Progenitor cell of endocrine pancreas (in vitro differentiated cells): ENCODE results near the gene STIMATE. TPM values are rescaled to one million over a fixed set of nuclear protein-coding genes. Genes with fewer than 3 reads are reported as not detected.
A peak's percentile ranks its signal among the peaks of the same experiment; 100 is the strongest.

Source experiments
- DNase-seq: peaks from one replicate; pipeline ENCODE4 v3.0.0; 2021; ENCODE audit warnings: low spot score; ENCODE audit not compliant: unreplicated experiment
- H3K27ac Mint-ChIP-seq: 2 replicates; pipeline ENCODE4 v1.8.0; 2021; ENCODE audit warnings: mild to moderate bottlenecking, moderate library complexity, mixed read lengths
- H3K27me3 Mint-ChIP-seq: 2 replicates; pipeline ENCODE4 v1.8.0; 2021; ENCODE audit warnings: mixed read lengths
- H3K36me3 Mint-ChIP-seq: 2 replicates; pipeline ENCODE4 v1.8.0; 2022; ENCODE audit warnings: mixed read lengths; ENCODE audit not compliant: insufficient read depth
- H3K4me1 Mint-ChIP-seq: 2 replicates; pipeline ENCODE4 v1.8.0; 2021; ENCODE audit warnings: low read depth, mixed read lengths
- H3K4me3 Mint-ChIP-seq: 2 replicates; pipeline ENCODE4 v1.8.0; 2021; ENCODE audit warnings: low read depth, mild to moderate bottlenecking, moderate library complexity, mixed read lengths
- H3K9me3 Mint-ChIP-seq: 2 replicates; pipeline ENCODE4 v1.8.0; 2021; ENCODE audit warnings: low read depth, mixed read lengths
- long read RNA-seq: library from polyadenylated mRNA; unstranded; transcript quantifications from one replicate; pipeline ENCODE4 v2.0.0, GENCODE V29; 2020
- total RNA-seq: library from RNA; stranded (reverse); gene quantifications from 2 replicates; pipeline ENCODE4 v1.2.1, GENCODE V29; 2021
- TF ChIP-seq, protein P1 (sequence below): fragments of 200-600 bp; sonication (generic); IDR thresholded peaks from one replicate; pipeline ENCODE4 v1.5.0; 2021; ENCODE audit warnings: antibody characterized with exemption, mild to moderate bottlenecking; ENCODE audit not compliant: unreplicated experiment

Gene STIMATE
- total RNA-seq, result 17.4 and 18.4 TPM in 2 replicates
- long read RNA-seq, partial matches to known transcripts, result 1 of 15 reads
- long read RNA-seq, other reads (novel, unspliced or antisense), result 14 of 15 reads

DNA sequence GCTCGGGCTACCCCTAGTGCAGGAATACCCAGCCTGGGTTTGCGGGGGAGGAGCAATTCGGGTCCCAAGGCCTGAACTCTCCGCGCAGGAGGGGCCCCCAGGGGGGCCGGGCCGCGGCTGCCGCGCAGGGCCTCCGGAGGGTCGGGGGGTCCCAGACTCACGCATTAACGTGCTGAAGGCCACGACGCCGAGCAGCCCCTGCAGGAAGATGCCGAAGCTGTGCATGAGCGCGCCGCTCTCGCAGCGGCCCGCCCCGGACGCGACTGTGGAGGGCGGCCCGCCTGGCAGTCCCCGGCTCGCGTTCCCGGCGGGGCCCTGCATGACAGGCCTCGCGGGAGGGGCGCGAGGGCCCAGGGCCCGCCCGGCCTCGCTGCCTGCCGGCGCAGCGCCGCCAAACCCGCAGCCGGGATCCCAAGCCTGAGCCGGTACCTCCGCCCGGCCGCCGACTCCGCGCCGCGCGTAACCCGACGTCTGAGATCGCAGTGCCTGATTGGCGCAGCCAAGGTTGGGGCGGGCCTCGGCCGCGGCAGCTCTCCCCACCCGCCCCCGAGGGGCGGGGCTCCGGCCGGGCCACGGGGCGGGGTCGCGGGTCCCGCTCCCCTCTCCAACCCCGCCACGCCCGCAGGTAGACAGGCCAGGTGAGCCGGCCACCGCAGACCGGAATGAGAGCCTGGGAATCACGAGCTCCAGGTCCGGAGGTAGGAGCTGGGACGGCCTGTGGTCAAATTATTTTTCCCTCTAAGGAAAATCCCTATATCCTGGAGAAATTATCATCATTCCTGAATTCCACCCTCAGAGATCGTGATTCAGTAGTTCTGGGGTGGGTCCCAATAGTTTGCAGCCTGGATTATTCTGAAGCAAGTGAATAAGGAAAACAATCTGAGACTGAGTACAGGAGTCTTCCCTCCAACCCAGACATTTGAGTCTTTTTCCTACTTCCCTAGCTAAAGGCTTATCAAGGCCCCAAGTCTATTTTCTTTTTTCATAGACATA, at the start of gene STIMATE:
Gene STIMATE (minus strand): TSS at position 419 of the 993 bp plus-strand sequence. CDS start 98 bp downstream, at position 321.
- TF ChIP-seq, protein P1, sequence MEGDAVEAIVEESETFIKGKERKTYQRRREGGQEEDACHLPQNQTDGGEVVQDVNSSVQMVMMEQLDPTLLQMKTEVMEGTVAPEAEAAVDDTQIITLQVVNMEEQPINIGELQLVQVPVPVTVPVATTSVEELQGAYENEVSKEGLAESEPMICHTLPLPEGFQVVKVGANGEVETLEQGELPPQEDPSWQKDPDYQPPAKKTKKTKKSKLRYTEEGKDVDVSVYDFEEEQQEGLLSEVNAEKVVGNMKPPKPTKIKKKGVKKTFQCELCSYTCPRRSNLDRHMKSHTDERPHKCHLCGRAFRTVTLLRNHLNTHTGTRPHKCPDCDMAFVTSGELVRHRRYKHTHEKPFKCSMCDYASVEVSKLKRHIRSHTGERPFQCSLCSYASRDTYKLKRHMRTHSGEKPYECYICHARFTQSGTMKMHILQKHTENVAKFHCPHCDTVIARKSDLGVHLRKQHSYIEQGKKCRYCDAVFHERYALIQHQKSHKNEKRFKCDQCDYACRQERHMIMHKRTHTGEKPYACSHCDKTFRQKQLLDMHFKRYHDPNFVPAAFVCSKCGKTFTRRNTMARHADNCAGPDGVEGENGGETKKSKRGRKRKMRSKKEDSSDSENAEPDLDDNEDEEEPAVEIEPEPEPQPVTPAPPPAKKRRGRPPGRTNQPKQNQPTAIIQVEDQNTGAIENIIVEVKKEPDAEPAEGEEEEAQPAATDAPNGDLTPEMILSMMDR, result no peak
- no peaks in the 10 kb centered on the region for H3K27me3 Mint-ChIP-seq
- DNase-seq, result peak; percentile 83
- H3K27ac Mint-ChIP-seq, result peak within 1 kb of the TSS; percentile 70
- H3K9me3 Mint-ChIP-seq, result no peaks in the 10 kb centered on the region
- peak within 1 kb of the TSS; percentile 85 for H3K4me3 Mint-ChIP-seq
- peaks cover 10% of the 10 kb centered on the region for H3K4me1 Mint-ChIP-seq
- H3K36me3 Mint-ChIP-seq, result no peaks in the 10 kb centered on the region

DNA sequence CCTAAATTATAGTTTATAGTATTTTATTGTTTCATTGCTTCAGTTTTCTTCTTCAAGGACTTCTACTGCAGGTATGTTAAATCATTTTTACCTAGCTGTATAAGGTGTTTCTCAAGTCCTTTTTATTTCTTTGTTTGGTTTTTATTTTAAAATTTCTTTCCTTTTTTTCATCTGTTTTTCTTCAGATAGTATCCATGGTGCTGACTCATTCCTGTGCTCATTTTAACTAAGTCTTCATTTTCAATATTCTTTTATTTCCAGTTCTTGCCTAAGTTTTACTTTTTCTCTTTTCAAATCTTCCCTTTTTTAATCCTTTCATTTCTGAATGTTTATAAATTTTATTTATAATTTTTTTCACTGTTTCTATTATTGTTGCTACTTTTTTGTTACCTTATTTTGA, 42.3 kb upstream of the STIMATE start:
- H3K4me1 Mint-ChIP-seq, result no peaks in the 10 kb centered on the region
- no peaks in the 10 kb centered on the region for H3K27me3 Mint-ChIP-seq
- no peak overlapping the region for H3K4me3 Mint-ChIP-seq
- TF ChIP-seq, protein P1, result no peak
- no peak overlapping the region for H3K27ac Mint-ChIP-seq
- DNase-seq, result no peak
- H3K36me3 Mint-ChIP-seq, result peaks cover 4% of the 10 kb centered on the region
- no peaks in the 10 kb centered on the region for H3K9me3 Mint-ChIP-seq

DNA sequence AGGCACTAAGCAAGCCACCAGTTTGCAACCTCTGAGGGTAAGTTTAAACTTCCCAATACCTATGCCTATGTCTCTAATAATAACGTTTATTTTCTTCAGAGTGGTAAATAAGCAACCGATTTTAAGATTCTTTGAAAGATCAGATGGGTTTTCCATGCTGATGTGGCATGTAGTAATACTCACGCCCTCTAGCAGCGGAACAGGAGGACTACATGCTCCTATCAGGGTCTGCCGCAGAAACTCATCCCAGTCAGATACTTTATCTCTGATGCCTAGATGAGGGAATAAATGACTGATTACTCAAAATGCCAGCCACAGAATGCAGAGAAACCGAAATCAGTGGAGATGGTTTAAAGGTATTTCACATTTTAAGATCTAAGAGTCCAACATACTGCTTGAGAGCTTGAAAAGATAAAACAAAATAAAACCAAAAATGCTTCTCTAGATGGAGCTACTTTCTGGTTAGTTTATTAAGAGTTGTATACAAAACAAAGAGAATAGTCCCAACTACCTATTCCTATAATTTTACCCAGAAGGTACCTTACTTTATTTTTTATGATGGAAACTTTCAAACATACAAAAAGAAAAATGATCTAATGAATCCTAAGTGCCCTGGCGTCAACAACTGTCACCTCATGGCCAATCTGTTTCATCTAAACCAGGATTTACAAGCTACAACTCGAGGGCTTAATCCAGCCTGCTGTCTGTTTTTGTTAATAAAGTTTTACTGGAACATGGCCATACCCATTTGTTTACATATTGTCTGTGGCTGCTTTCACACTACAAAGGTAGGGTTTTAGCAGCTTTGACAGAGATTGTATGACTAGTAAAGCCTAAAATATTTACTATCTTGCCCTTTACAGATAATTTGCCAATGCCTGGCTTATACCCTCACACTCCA, 37.5 kb upstream of the STIMATE start:
- Mint-ChIP-seq H3K4me1 (peaks cover under 1% of the 10 kb centered on the region), H3K27me3 (no peaks in the 10 kb centered on the region), H3K4me3 (no peak overlapping the region), H3K9me3 (no peaks in the 10 kb centered on the region), H3K36me3 (peaks cover 4% of the 10 kb centered on the region), H3K27ac (no peak overlapping the region)
- TF ChIP-seq, protein P1, result peak; percentile 69
- DNase-seq, result no peak

DNA sequence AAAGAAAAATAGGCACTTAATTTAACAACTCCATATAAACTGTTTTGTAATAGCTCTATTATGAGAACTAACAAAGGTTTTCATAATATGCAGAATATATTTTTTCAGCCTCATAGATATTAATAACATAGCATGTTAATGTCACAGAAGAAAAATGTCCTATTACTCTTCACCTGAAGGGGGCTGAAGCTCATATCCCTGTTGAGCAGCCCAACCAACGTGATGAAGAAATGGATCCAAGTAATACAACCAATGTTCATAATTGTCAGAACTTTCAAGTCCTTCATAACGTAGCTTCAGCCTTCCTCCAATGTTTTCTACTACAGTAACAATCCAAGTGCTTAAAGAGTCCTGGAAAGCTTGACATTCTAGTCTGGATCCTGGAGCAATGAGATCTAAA, 34.5 kb upstream of the STIMATE start:
- no peak overlapping the region for H3K27ac Mint-ChIP-seq
- H3K9me3 Mint-ChIP-seq, result no peaks in the 10 kb centered on the region
- no peak for DNase-seq
- peaks cover 3% of the 10 kb centered on the region for H3K4me1 Mint-ChIP-seq
- H3K4me3 Mint-ChIP-seq, result no peak overlapping the region
- TF ChIP-seq, protein P1, result no peak
- H3K36me3 Mint-ChIP-seq, result peaks cover 15% of the 10 kb centered on the region
- no peaks in the 10 kb centered on the region for H3K27me3 Mint-ChIP-seq

DNA sequence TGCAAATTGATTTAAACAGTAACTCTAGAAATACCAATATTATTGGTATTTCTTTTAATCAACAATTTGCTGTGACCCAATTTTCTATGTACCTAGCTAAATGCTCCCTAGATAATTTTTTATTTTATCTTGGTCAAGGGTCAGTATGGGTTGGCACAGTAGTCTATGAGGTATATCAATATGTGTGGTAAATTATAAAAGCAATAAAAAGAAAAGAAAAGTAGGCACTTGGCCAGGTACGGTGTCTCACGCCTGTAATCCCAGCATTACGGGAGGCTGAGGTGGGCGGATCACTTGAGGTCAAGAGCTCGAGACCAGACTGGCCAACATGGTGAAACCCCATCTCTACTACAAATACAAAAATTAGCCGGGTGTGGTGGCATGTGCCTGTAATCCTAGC, 34.0 kb upstream of the STIMATE start:
- peaks cover 3% of the 10 kb centered on the region for H3K4me1 Mint-ChIP-seq
- no peaks in the 10 kb centered on the region for H3K27me3 Mint-ChIP-seq
- H3K27ac Mint-ChIP-seq, result no peak overlapping the region
- no peaks in the 10 kb centered on the region for H3K9me3 Mint-ChIP-seq
- peaks cover 15% of the 10 kb centered on the region for H3K36me3 Mint-ChIP-seq
- DNase-seq, result no peak
- H3K4me3 Mint-ChIP-seq, result no peak overlapping the region
- TF ChIP-seq, protein P1, result no peak
